SU-DHL-6 (cell line): ENCODE data around the gene KCNAB2.

Experiments used
- H2AFZ ChIP-seq: fragments of 200-600 bp; sonication (generic); 2 replicates; pipeline ENCODE4 v1.6.1; 2014; ENCODE audit warnings: low read depth, mild to moderate bottlenecking, moderate library complexity, mixed read lengths, antibody characterized with exemption, low read length; ENCODE audit not compliant: severe bottlenecking
- H3F3A ChIP-seq: fragments of 200-600 bp; shearing (Covaris generic); 2 replicates; pipeline ENCODE4 v1.6.0; 2016; ENCODE audit warnings: antibody characterized with exemption, mild to moderate bottlenecking; ENCODE audit not compliant: insufficient read depth
- H3K27ac ChIP-seq: fragments of 200-600 bp; sonication (generic); 2 replicates; pipeline ENCODE4 v1.5.1; 2016; ENCODE audit warnings: low read depth, mild to moderate bottlenecking, low read length, moderate library complexity, mixed read lengths
- H3K27me3 ChIP-seq: fragments of 200-600 bp; sonication (generic), shearing (Covaris generic); 2 replicates; pipeline ENCODE4 v1.6.0; 2014; ENCODE audit warnings: mild to moderate bottlenecking, low read length
- H3K36me3 ChIP-seq: fragments of 200-600 bp; sonication (generic); 2 replicates; pipeline ENCODE4 v1.6.1; 2014; ENCODE audit warnings: mild to moderate bottlenecking, low read length, mixed read lengths
- H3K4me2 ChIP-seq: fragments of 300-600, 200-600 bp; shearing (Covaris generic), sonication (generic); 2 replicates; pipeline ENCODE4 v1.6.0; 2014; ENCODE audit warnings: low read length, low read depth, mild to moderate bottlenecking; ENCODE audit not compliant: poor library complexity, severe bottlenecking
- H3K4me3 ChIP-seq: fragments of 200-600 bp; sonication (generic); 2 replicates; pipeline ENCODE4 v1.5.1; 2014; ENCODE audit warnings: antibody characterized with exemption, low read length, mild to moderate bottlenecking, mixed read lengths; ENCODE audit not compliant: insufficient read depth, poor library complexity, severe bottlenecking
- H3K79me2 ChIP-seq: fragments of 200-600 bp; sonication (generic); 2 replicates; pipeline ENCODE4 v1.6.1; 2014; ENCODE audit warnings: mild to moderate bottlenecking, low read length, moderate library complexity; ENCODE audit not compliant: insufficient read depth
- H3K9ac ChIP-seq: fragments of 200-600 bp; sonication (generic); 2 replicates; pipeline ENCODE4 v1.7.0; 2014; ENCODE audit warnings: mild to moderate bottlenecking, low read length
- H3K9me2 ChIP-seq: fragments of 200-600 bp; sonication (generic); replicated peaks from 2 replicates; pipeline ENCODE4 v1.6.1; 2014; ENCODE audit warnings: low read length; ENCODE audit not compliant: insufficient read depth
- H3K9me3 ChIP-seq: fragments of 200-600 bp; sonication (generic); 2 replicates; pipeline ENCODE4 v1.6.1; 2014; ENCODE audit warnings: low read length, mixed read lengths; ENCODE audit not compliant: insufficient read depth
- H4K20me1 ChIP-seq: fragments of 200-600 bp; sonication (generic); 2 replicates; pipeline ENCODE4 v1.6.1; 2014; ENCODE audit warnings: low read depth, mild to moderate bottlenecking, antibody characterized with exemption, low read length, moderate library complexity, mixed read lengths
- CTCF ChIP-seq: fragments of 200-600 bp; sonication (generic); IDR thresholded peaks from one replicate; pipeline ENCODE4 v1.5.1; 2017; ENCODE audit warnings: antibody characterized with exemption, mild to moderate bottlenecking, low read length, moderate library complexity; ENCODE audit not compliant: insufficient read depth, poor library complexity, severe bottlenecking
- EZH2phosphoT487 ChIP-seq: fragments of 200-600 bp; sonication (generic), shearing (Covaris generic); conservative IDR thresholded peaks from 2 replicates; pipeline ENCODE4 v1.6.1; 2018; ENCODE audit warnings: mild to moderate bottlenecking, antibody characterized with exemption, low read length, moderate library complexity, mixed read lengths

Gene KCNAB2

GRCh38 chr1:6087958-6088357, 42.3 kb downstream of the KCNAB2 start:
- H3K27ac ChIP-seq, result no peak overlapping the region

GRCh38 chr1:6088956-6089355, 43.3 kb downstream of the KCNAB2 start:
- H3K27ac ChIP-seq, result no peak overlapping the region
- no peaks in the 10 kb centered on the region for H3K79me2 ChIP-seq
- H3K27me3 ChIP-seq, result no peaks in the 10 kb centered on the region
- H3K9ac ChIP-seq, result no peak overlapping the region
- no peak overlapping the region for H3K4me2 ChIP-seq
- no peaks in the 10 kb centered on the region for H3K9me2 ChIP-seq
- no peak overlapping the region for H3K4me3 ChIP-seq
- TF ChIP-seq EZH2phosphoT487, result no peak
- no peak for TF ChIP-seq CTCF
- H3K9me3 ChIP-seq, result no peaks in the 10 kb centered on the region
- no peaks in the 10 kb centered on the region for H4K20me1 ChIP-seq
- H2AFZ ChIP-seq, result no peak overlapping the region
- no peaks in the 10 kb centered on the region for H3F3A ChIP-seq
- H3K36me3 ChIP-seq, result no peaks in the 10 kb centered on the region

More at GRCh38 chr1:6087958-6088357, 42.3 kb downstream of the KCNAB2 start:
- H3K9me2 ChIP-seq, result no peaks in the 10 kb centered on the region
- H3K9me3 ChIP-seq, result no peaks in the 10 kb centered on the region
- no peaks in the 10 kb centered on the region for H3K36me3 ChIP-seq
- TF ChIP-seq CTCF, result no peak
- no peak for TF ChIP-seq EZH2phosphoT487
- H4K20me1 ChIP-seq, result no peaks in the 10 kb centered on the region
- H3K27me3 ChIP-seq, result no peaks in the 10 kb centered on the region
- H3K4me3 ChIP-seq, result no peak overlapping the region
- no peak overlapping the region for H2AFZ ChIP-seq
- no peaks in the 10 kb centered on the region for H3F3A ChIP-seq
- no peaks in the 10 kb centered on the region for H3K79me2 ChIP-seq
- no peak overlapping the region for H3K4me2 ChIP-seq
- no peak overlapping the region for H3K9ac ChIP-seq

GRCh38 chr1:6090288-6090687, 44.6 kb downstream of the KCNAB2 start:
- Histone ChIP-seq H3K36me3 (no peaks in the 10 kb centered on the region), H3K79me2 (no peaks in the 10 kb centered on the region), H3K9me2 (no peaks in the 10 kb centered on the region), H3K9ac (no peak overlapping the region), H4K20me1 (no peaks in the 10 kb centered on the region), H3K27me3 (no peaks in the 10 kb centered on the region), H3K9me3 (no peaks in the 10 kb centered on the region), H3K27ac (no peak overlapping the region), H3F3A (no peaks in the 10 kb centered on the region), H3K4me3 (no peak overlapping the region), H3K4me2 (no peak overlapping the region), H2AFZ (no peak overlapping the region)
- TF ChIP-seq CTCF (no peak), EZH2phosphoT487 (no peak)
